HepG2 (cell line): Measurements from ENCODE around the gene SOX12. TPM values are rescaled to one million over a fixed set of nuclear protein-coding genes. Genes with fewer than 3 reads are reported as not detected.

Experiments
- CBX1 ChIP-seq: IDR thresholded peaks from one replicate; pipeline ENCODE4 v1.6.1; 2016; ENCODE audit warnings: antibody characterized with exemption, low read depth
- ELF1 ChIP-seq: sonication (generic); formaldehyde crosslinking; IDR thresholded peaks from 2 replicates; pipeline ENCODE4 v1.4.0; 2020; ENCODE audit warnings: missing genetic modification reagents
- GMEB1 ChIP-seq: sonication (generic); formaldehyde crosslinking; IDR thresholded peaks from 2 replicates; pipeline ENCODE4 v1.5.1; 2020; ENCODE audit warnings: missing genetic modification reagents, mild to moderate bottlenecking, borderline replicate concordance
- HOXA3 ChIP-seq: sonication (generic); formaldehyde crosslinking; IDR thresholded peaks from 2 replicates; pipeline ENCODE4 v1.5.0; 2020; ENCODE audit warnings: missing genetic modification reagents
- MED8 ChIP-seq: sonication (generic); formaldehyde crosslinking; IDR thresholded peaks from 2 replicates; pipeline ENCODE4 v1.8.1; 2023; ENCODE audit warnings: mild to moderate bottlenecking, missing genetic modification reagents; ENCODE audit not compliant: insufficient replicate concordance
- MXD3 ChIP-seq: IDR thresholded peaks from 2 replicates; pipeline ENCODE4 v1.6.1; 2016; ENCODE audit warnings: mild to moderate bottlenecking, missing biosample characterization, missing genetic modification reagents
- RNF219 ChIP-seq: sonication (generic); formaldehyde crosslinking; IDR thresholded peaks from 2 replicates; pipeline ENCODE4 v1.5.0; 2020; ENCODE audit warnings: mild to moderate bottlenecking, missing genetic modification reagents
- SAFB2 ChIP-seq: sonication (generic); formaldehyde crosslinking; IDR thresholded peaks from 2 replicates; pipeline ENCODE4 v1.5.1; 2020; ENCODE audit warnings: missing genetic modification reagents, low read depth, mild to moderate bottlenecking, borderline replicate concordance
- SAP130 ChIP-seq: IDR thresholded peaks from 2 replicates; pipeline ENCODE4 v1.6.1; 2016; ENCODE audit warnings: low read depth
- SMARCE1 ChIP-seq: fragments of 450-650 bp; IDR thresholded peaks from 2 replicates; pipeline ENCODE4 v1.6.1; 2017; ENCODE audit warnings: borderline replicate concordance
- U2AF1 ChIP-seq: fragments of 200-400 bp; formaldehyde crosslinking; optimal IDR thresholded peaks from 2 replicates; pipeline ENCODE3; 2017; ENCODE audit warnings: mild to moderate bottlenecking, low read depth, low read length
- ZBTB21 ChIP-seq: sonication (generic); formaldehyde crosslinking; IDR thresholded peaks from 2 replicates; pipeline ENCODE4 v1.4.0; 2020; ENCODE audit warnings: missing genetic modification reagents
- ZFP36L2 ChIP-seq: sonication (generic); formaldehyde crosslinking; IDR thresholded peaks from 2 replicates; pipeline ENCODE4 v1.4.0; 2020; ENCODE audit warnings: missing genetic modification reagents
- ZNF292 ChIP-seq: sonication (generic); formaldehyde crosslinking; IDR thresholded peaks from 2 replicates; pipeline ENCODE4 v1.8.1; 2022; ENCODE audit warnings: mild to moderate bottlenecking, low read depth, missing genetic modification reagents, borderline replicate concordance
- ZNF446 ChIP-seq: sonication (generic); formaldehyde crosslinking; IDR thresholded peaks from 2 replicates; pipeline ENCODE4 v1.5.0; 2020; ENCODE audit warnings: mild to moderate bottlenecking, missing genetic modification reagents
- ZNF574 ChIP-seq: sonication (generic); formaldehyde crosslinking; IDR thresholded peaks from 2 replicates; pipeline ENCODE4 v1.4.0; 2020; ENCODE audit warnings: missing genetic modification reagents
- ZNF614 ChIP-seq: IDR thresholded peaks from 2 replicates; pipeline ENCODE4 v1.6.1; 2018; ENCODE audit warnings: missing biosample characterization, missing genetic modification reagents, inconsistent platforms, borderline replicate concordance
- ZNF780A ChIP-seq: sonication (generic); formaldehyde crosslinking; IDR thresholded peaks from 2 replicates; pipeline ENCODE4 v1.8.0; 2022; ENCODE audit warnings: mild to moderate bottlenecking, missing genetic modification reagents, moderate library complexity
- polyA plus RNA-seq, 8 experiments: library from polyadenylated mRNA; depleted of rRNA in 3 of 8; stranded (reverse) in 7 of 8; unstranded in 1 of 8; fragments of >200 nt; fragmentation: Illumina TruSeq in 4 of 8; extraction: Trizol in 4 of 8; gene quantifications; 2 replicates each; pipeline versions ENCODE4 v1.2.1 to v1.2.3, GENCODE V29; 2011 to 2016; ENCODE audit warnings: low read depth in 4 of 8, missing spikeins in 1 of 8, mixed read lengths in 1 of 8; ENCODE audit not compliant: insufficient read depth in 1 of 8
- total RNA-seq, 5 experiments: library from RNA; depleted of rRNA; stranded (reverse); fragments of >200 nt; fragmentation: Illumina TruSeq; extraction: Trizol; gene quantifications; 2 replicates each; pipeline ENCODE4 v1.2.3, GENCODE V29; 2016; ENCODE audit warnings: low read depth in 1 of 5

The SOX12 gene
- total and polyA plus RNA-seq, 2 of the 13 experiments (the other 11 are each of a cell fraction or from before 2014, with no cell fraction given), result 10.0 to 18.7 TPM

GRCh38 chr20:362271-363254 is 37.2 kb downstream of the SOX12 start (continued):
- TF ChIP-seq ZNF574 (CRISPR knock-in tag) (peak; percentile 93), MED8 (CRISPR knock-in tag) (peak; percentile 98), ZNF292 (CRISPR knock-in tag) (peak; percentile 90; the same call in 1 of the 2 replicates), MXD3 (CRISPR knock-in tag) (peak; percentile 99), RNF219 (peak; percentile 99), ZBTB21 (CRISPR knock-in tag) (peak; percentile 82), ELF1 (peak; percentile 89), ZNF780A (CRISPR knock-in tag) (peak; percentile 97; the same call in 1 of the 2 replicates), ZFP36L2 (CRISPR knock-in tag) (peak; percentile 98), GMEB1 (peak; percentile 81; the same call in 1 of the 2 replicates), HOXA3 (peak; percentile 98), SMARCE1 (no peak), CBX1 (peak; percentile 97), U2AF1 (no peak), ZNF614 (CRISPR knock-in tag) (peak; percentile 99), SAP130 (CRISPR knock-in tag) (peak; percentile 100), SAFB2 (CRISPR knock-in tag) (0 out of 2 replicates have a peak, but pooled peaks have one; percentile 69), ZNF446 (CRISPR knock-in tag) (no peak)
